NCI-H82 treated with DMSO at 0.1 percent for 48 hours (cell line): ENCODE results near the gene PSME2.

Experiments used
- DNase-seq: peaks from one replicate; lab custom pipeline; 2025; ENCODE audit not compliant: unreplicated experiment; lab: John Stamatoyannopoulos, UW

PSME2 gene

GRCh38 chr14:24095271-24096068 lies 50.9 kb downstream of the PSME2 start:
- DNase-seq: peak; percentile 18

- DNase-seq: no peak
Measured at GRCh38 chr14:24094841-24095270, 51.6 kb downstream of the PSME2 start.

GRCh38 chr14:24093901-24094840 lies 52.2 kb downstream of the PSME2 start, which contains the start of gene PCK2:
PCK2 (plus strand) TSS chr14:24094311; CDS start chr14:24094406, 95 bp downstream.
- DNase-seq: peak; percentile 70
